ENCODE results near the gene LRRIQ4. TPM values are rescaled to one million over a fixed set of nuclear protein-coding genes. Genes with fewer than 3 reads are reported as not detected.

The LRRIQ4 gene
- total and polyA plus RNA-seq, 8 donors, result 4.6 TPM; not detected in 7

DNA sequence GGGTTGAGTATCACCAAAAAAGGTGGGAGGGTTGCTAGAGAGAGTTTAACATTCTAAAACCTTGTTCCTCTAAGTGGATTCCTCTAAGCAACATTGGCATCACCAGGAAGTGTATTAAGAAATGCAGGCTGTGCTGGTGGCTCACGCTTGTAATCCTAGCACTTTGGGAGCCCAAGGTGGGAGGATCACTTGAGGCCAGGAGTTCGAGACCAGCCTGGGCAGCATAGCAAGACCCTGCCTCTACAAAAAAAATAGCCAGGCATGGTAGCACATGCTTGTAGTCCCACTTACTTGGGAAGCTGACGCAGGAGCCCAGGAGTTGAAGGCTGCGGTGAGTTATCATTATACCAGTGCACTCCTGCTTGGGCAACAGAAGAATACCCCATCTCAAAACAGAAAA lies 34.8 kb upstream of the LRRIQ4 start:
- no peaks in the 10 kb centered on the region for H3K27me3 ChIP-seq
- no peak for DNase-seq
- H3K27ac ChIP-seq, result no peak overlapping the region
- H3K4me1 ChIP-seq, result peaks cover 23 to 82% (median 38%) of the 10 kb centered on the region in 4 donors
- intact Hi-C loops (cut with DNase I; ENCODE audit: low total_unique reads), result no loop called here
- no peaks in the 10 kb centered on the region for H3K9me3 ChIP-seq
- WGBS, 5 donors, result 69 to 95% (median 81%) methylated on average over 4 of the region's 4 CpGs
- TF ChIP-seq CTCF (IDR thresholded peaks at IDR 0.05) (no peak), POLR2A (IDR thresholded peaks at IDR 0.05) (no peak), POLR2AphosphoS5 (IDR thresholded peaks at IDR 0.05) (no peak), EP300 (IDR thresholded peaks at IDR 0.05) (no peak)
- peaks cover 19 to 82% (median 78%) of the 10 kb centered on the region in 4 donors for H3K36me3 ChIP-seq
- H3K4me3 ChIP-seq, result no peak overlapping the region

GRCh38 chr3:169780742-169781141 lies 31.9 kb upstream of the LRRIQ4 start:
- H3K4me1 ChIP-seq, result peaks cover 4 to 61% (median 17%) of the 10 kb centered on the region in 4 donors
- no peaks in the 10 kb centered on the region for H3K27me3 ChIP-seq
- H3K27ac ChIP-seq, result no peak overlapping the region
- H3K36me3 ChIP-seq, result peaks cover 27 to 97% (median 95%) of the 10 kb centered on the region in 4 donors
- 52 to 60% (median 58%) methylated on average over 2 of the region's 2 CpGs for WGBS, 5 donors
- TF ChIP-seq POLR2A (IDR thresholded peaks at IDR 0.05) (no peak), CTCF (IDR thresholded peaks at IDR 0.05) (no peak), POLR2AphosphoS5 (IDR thresholded peaks at IDR 0.05) (no peak), EP300 (IDR thresholded peaks at IDR 0.05) (no peak)
- no peaks in the 10 kb centered on the region for H3K9me3 ChIP-seq
- DNase-seq, result no peak
- intact Hi-C loops (cut with DNase I; ENCODE audit: low total_unique reads), result no loop called here
- no peak overlapping the region for H3K4me3 ChIP-seq

DNA sequence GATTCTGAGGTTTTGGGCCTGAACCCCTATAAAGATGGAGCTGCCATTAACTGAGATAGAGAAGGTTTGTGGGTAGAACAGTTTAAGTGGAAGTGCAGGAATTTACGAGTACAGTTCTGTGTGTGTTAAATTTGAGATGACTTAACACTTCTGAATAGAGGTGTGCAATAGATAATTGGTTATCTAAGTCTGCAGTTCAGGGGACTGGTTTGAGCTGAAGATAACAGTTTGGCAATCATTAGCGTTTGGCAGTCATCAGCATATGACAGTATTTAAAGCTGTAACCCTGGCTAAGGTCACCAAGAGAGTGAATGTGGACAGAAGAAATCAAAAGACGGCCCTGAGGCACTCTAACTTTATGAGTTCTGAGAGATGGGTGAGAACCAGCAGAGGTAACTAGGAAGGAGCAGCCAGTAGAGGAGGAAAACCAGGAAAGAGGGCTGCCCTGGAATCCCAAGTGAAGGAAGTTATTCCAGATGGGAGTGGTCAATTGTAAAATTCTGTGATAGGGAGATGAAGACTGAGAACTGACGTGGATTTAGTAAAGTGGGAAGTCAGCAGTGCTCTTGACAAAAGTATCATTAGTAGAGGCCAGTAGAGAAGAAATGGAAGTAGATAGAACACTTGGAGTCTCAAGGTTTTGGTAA lies 31.3 kb upstream of the LRRIQ4 start:
- Histone ChIP-seq H3K27me3 (no peaks in the 10 kb centered on the region), H3K27ac (no peak overlapping the region)
- 72 to 78% (median 77%) methylated on average over 4 of the region's 4 CpGs for WGBS, 5 donors

DNA sequence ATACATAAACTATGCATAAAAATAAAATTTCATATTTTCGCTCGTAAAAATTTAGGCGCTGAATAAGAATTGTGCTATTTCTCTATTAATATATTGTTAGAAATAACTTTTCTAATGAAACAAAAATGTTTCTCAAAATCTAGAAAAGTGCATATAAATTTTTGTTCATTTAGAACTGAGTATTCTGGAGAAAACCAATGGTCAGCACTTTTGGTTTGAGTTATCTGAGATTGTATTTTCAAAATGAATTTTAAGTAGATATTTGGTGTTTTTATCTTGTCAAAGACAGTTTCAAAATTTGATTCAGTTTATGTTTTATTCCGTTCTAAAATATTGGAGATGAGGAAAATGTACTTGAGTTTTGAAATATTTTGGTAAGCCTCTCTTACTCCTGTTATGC lies 25.6 kb upstream of the LRRIQ4 start:
- Histone ChIP-seq H3K27ac (no peak overlapping the region), H3K9me3 (no peaks in the 10 kb centered on the region), H3K36me3 (peaks cover 13 to 92% (median 82%) of the 10 kb centered on the region in 4 donors), H3K4me3 (no peak overlapping the region), H3K27me3 (no peaks in the 10 kb centered on the region), H3K4me1 (peaks cover 0 to under 1% (median 0%) of the 10 kb centered on the region in 4 donors)
- intact Hi-C loops (cut with DNase I; ENCODE audit: low total_unique reads), result no loop called here
- 96 to 98% (median 97%) methylated on average over 4 of the region's 4 CpGs for WGBS, 5 donors
- DNase-seq, result no peak
- TF ChIP-seq CTCF (IDR thresholded peaks at IDR 0.05) (no peak), POLR2A (IDR thresholded peaks at IDR 0.05) (no peak), POLR2AphosphoS5 (IDR thresholded peaks at IDR 0.05) (no peak), EP300 (IDR thresholded peaks at IDR 0.05) (no peak)

More for the DNA sequence above, 31.3 kb upstream of the LRRIQ4 start:
- intact Hi-C loops (cut with DNase I; ENCODE audit: low total_unique reads), result no loop called here
- DNase-seq, result no peak
- H3K4me1 ChIP-seq, result peaks cover 0 to 56% (median 12%) of the 10 kb centered on the region in 4 donors
- H3K4me3 ChIP-seq, result no peak overlapping the region
- H3K36me3 ChIP-seq, result peaks cover 32 to 98% (median 95%) of the 10 kb centered on the region in 4 donors
- TF ChIP-seq POLR2AphosphoS5 (IDR thresholded peaks at IDR 0.05) (no peak), POLR2A (IDR thresholded peaks at IDR 0.05) (no peak), CTCF (IDR thresholded peaks at IDR 0.05) (no peak), EP300 (IDR thresholded peaks at IDR 0.05) (no peak)
- H3K9me3 ChIP-seq, result no peaks in the 10 kb centered on the region
